Adrenal gland (tissue), 5 donors: ENCODE data around the gene PAX5.

Experiments
- CTCF ChIP-seq, 6 experiments: fragments of 450-650 bp in 4 of 6; fragments of 200-600 bp in 2 of 6; sonication (generic) in 1 of 6; IDR thresholded peaks; 1 replicate in 5 of 6; 2 replicates in 1 of 6; pipeline versions ENCODE4 v1.5.1 to v1.8.0; 2016 to 2021; ENCODE audit warnings: antibody characterized with exemption in 6 of 6, mild to moderate bottlenecking in 2 of 6, moderate library complexity in 1 of 6
- POLR2A ChIP-seq, 2 donors: fragments of 450-650 bp; IDR thresholded peaks; one replicate each; pipeline ENCODE4 v1.6.1; 2017; ENCODE audit warnings: antibody characterized with exemption in 2 of 2, mild to moderate bottlenecking in 2 of 2, moderate library complexity in 1 of 2
- donor health status: DM: no; HTN: no; CAD: no.

DNA sequence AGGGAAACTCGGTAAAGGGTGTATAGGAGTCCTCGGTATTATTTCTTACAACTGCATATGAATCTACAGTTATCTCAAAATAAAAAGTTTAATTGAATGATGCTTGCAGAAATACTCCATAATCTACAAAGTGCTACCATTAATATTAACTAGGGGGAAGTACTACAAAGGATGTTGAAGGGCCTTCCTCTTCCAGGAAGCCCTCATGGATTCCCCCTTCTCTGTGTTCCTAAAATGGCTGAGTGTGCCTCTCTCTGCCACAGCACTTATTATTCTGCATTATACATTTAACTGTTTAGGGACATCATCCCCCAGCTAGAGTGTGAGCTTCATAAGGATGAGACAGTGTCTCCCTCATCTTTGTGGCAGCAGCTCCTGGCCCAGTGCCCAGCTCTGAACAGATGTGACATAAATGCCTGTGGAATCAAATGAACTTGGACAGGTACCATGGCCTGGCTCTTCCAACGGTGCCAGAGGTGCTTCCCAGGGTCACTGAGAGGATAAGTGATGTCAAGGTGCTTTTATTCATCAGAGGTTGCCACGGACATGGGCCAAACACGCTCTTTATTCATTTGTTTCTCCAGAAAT lies 99.5 kb downstream of the PAX5 start:
- TF ChIP-seq CTCF (IDR thresholded peaks at IDR 0.05): no peak
- TF ChIP-seq POLR2A (IDR thresholded peaks at IDR 0.05): no peak
